ENCODE data around the gene GBGT1.
"Not testable (repeated sequence)": the region's sequence is repeated elsewhere in the genome, so short reads cannot be mapped to it uniquely, and the experiment has no call there.

GBGT1 gene

GRCh38 chr9:133163504-133164172 lies at the start of gene GBGT1:
GBGT1 (minus strand) TSS chr9:133163914; CDS start chr9:133162412, 1,502 bp downstream.
- peak; percentile 66 for DNase-seq

- DNase-seq, result no peak
These were observed 46.9 kb upstream of the GBGT1 start for GRCh38 chr9:133210609-133211008.

DNA sequence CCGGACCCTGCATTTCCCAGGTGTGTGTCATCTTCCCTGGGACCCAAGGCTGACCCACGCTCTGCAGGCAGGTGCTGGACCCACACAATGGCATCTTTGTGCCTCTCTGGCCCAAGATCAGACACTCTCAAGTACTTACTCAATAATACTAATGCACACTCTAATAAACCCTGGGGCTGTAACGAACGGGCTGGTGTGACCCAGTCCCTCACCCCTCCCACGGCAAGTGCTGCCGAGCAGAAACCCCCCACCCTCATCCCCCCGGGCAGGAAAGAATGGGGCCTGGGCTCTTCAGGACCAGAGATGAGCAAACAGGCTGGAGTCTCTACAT lies 46.5 kb upstream of the GBGT1 start:
- DNase-seq, result no peak

DNA sequence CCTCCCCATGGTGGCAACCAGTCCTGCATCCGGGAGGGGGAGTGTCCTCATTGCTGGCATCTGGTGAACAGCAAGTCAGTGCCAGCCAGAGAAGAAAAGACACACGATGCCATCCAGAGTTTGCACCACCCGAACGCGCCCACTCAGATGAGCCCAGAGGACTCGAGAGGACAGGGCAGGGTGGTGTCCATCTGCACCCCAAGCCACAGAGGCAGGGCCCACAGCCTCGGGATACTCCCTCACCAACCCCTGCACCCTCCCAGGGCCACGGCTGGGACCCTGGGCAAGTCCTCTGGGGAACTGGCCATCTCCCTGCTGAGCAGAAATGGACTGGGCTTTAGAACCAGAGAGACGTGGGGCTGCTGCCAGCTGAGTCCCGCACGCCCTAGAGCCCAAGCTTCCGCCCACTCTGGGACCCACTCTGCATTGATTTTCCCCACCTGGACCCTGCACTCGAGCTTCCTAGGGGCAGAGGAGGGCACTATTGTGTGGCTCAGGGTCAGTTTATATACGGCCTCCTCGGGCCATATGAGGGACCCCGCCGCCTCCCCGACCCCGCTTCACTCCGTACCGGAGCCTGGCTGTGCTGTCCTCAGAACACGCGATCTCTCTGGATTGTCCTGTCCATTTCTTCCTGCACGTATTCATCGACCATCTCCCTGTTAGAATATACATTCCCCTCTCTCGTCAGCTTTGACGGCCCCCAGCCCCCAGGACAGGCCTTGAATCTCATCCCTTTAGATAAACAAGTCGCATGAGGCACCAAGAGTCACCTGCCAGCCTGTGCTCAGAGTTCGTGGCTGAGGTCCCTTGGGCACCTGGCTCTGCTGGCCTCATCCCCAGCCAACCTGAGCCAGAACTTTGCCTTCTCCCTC lies 45.9 kb upstream of the GBGT1 start:
- DNase-seq, result not testable (repeated sequence)

DNA sequence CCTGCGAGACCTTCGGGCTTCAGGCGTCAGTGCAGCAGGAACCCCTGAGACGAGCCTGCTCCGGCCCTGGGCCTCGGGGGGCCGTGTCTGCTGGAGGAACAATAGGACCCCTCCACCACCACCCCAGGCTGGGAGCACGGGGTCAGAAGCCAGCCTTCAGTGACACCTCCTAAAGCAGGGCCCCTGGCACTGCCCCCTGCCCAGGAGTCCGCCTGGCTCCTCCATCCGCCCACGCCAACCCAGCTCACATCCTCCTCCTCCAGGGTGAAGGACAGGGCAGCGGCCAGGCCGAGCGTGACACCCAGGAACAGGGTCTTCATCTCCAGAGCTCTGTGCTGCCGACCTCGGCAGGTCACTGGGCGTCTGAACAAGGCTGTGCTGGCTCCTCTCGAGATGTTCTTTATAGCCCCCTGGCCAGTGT lies 45.2 kb upstream of the GBGT1 start, which contains the start of gene OBP2B:
OBP2B (minus strand) TSS at position 371 of the 421 bp plus-strand sequence; CDS start at position 320, 51 bp downstream.
- DNase-seq, result not testable (repeated sequence)

DNA sequence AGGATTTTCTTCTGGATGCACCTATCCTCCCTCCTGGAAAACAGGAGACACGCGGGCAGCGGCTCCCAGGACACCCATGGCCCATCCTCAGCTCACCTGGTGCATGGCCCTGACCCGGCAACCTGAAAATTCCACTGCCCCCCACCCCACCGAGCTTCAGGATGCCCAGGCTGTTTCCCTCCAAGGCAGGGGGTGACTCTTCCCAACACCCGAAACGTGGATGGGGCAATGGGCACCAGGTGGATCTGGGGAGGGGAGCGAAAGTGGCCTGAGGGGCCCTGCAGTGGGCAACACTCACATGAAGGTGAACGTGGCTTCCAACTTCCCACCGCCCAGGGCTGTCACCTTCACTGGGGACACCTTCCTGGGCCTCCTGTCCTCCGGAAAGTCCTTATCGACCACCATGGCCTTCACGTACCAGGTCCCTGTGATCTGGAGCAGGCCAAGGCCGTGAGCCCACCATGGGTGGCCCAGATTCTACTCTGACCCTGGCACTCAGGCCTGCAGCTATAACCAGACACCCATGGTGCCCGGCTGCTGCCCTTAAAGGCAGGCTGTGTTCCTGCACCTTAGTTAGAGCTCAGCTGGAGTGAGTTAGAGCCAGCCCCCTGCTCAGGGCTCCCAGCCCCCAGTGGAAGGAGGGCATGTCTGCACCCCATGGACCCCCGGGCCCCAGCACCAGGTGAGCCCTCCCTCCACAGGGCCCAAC lies 44.6 kb upstream of the GBGT1 start:
- DNase-seq, result not testable (repeated sequence)

- DNase-seq, result no peak
These were observed 43.9 kb upstream of the GBGT1 start for GRCh38 chr9:133207540-133208170.

- no peak for DNase-seq
These were observed 43.4 kb upstream of the GBGT1 start for GRCh38 chr9:133207021-133207531.

GRCh38 chr9:133205996-133206931 lies 42.5 kb upstream of the GBGT1 start:
- DNase-seq, result no peak

DNA sequence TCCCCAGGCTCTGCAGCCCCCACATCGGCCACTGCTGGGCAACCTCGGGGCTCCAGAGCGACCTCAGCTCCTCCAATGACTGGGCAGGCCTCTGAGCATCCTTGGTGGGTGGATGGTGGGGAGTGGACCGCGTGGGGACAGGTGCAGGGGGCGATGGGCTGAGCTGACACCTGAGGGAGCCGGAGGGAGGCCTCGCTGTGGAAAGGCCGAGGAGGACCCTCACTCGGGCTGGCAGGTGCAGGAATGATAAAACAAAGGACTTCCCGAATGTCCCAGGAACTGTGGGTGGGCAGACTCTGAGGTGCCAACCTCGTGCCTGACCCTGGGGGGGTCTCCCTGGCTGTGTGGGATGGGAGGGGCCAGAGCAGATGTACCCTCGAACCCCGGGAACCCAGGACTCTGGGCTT lies 41.8 kb upstream of the GBGT1 start:
- DNase-seq, result not testable (repeated sequence)

DNA sequence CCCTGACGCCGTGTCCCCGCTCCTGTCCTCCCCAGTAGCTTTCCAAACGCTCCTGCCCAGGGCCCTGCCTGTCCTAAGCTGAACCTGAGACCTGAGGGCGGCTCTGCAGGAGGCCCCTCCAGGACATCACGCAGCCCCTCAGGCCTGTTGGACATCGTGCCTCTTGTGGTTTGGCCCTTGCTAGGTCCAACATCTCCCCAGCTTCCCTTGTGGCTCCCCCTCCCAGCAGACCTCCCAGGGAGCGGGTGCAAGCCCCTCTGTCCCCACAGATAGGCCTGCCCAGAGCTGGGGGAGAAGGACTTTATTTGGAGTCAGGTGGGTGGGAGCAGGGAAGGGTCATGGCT lies 41.3 kb upstream of the GBGT1 start:
- DNase-seq, result no peak

GRCh38 chr9:133204335-133204992 lies 40.8 kb upstream of the GBGT1 start:
- no peak for DNase-seq

DNA sequence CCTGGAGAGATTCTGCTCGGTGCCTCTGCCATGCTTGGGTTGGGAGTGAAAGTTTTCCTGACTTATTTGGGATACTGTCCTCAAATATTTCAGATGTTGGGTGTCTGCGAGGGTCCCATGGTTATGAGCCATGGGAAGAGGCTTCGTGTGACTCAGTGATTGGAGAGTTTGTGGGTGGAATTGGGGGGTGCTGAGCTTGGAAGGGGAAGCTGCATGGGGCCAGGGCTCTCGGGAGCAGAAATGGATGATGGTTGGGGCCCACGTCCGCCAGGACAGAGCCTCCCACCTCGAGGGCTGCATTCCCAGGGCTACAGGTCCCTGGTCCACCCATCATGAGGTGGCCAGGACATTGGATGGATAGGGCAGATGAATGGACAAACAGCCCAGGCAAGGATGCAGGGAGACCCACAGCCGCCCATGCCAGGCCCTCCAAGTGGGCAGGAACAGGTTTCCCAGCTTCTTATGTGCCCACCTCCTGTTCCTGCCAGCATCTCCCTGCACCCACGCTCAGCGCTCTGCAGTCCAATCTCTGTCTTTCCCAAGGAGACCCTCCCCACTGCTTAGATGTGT lies 39.9 kb upstream of the GBGT1 start:
- DNase-seq, result no peak

GRCh38 chr9:133202688-133203453 lies 39.2 kb upstream of the GBGT1 start:
- DNase-seq, result no peak

- DNase-seq, result no peak
These were observed 38.4 kb upstream of the GBGT1 start for GRCh38 chr9:133202145-133202513.

GRCh38 chr9:133201424-133202144 lies 37.9 kb upstream of the GBGT1 start:
- DNase-seq, result no peak

DNA sequence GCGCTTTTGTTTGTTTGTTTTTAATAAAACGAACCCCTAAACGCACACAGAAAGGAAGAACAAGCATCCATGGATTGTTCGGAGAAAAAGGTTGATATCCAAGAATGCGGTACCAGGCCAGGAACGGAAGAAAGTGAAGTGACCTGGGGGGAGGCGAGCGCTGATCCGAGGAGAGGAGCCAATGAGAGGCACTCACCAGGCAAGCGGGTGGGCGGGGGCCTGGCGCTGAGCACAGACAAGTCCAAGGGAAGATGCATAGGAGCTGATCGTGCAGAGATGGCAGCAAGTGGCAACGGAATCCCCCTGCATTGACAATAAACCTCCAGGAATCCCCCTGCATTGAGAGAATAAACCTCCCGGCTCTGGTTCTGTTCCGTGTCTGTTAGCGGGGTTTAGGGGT lies 36.9 kb upstream of the GBGT1 start:
- no peak for DNase-seq

- peak; percentile 40 for DNase-seq
These were observed 36.1 kb upstream of the GBGT1 start for GRCh38 chr9:133199648-133200321.

DNA sequence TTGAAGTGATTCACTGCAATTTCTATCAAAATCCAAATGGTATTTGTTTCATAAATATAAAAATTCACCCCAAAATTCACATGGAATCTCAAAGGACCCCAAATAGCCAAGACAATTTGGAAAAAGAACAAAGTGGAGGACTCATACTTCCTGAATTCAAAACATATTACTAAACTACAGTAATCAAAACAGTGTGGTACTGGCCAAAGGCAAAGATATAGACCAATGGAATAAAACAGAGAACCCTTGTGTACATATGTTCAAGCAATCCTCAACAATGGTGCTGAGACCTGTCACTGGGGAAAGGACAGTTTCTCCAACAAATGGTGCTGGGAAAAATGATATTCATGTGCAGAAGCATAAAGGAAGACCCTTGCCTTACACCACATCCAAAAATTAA lies 31.3 kb upstream of the GBGT1 start:
- DNase-seq, result no peak

All from CD4-positive, alpha-beta T cell treated with Interleukin-6 for 4 hours (primary cell).